HCT116 (cell line): Measurements from ENCODE around the gene PAMR1.

ENCODE experiments used
- CTCF ChIP-seq, 3 experiments: fragments of 200-600 bp in 1 of 3; sonication (generic) in 1 of 3; IDR thresholded peaks in 2 of 3; conservative IDR thresholded peaks in 1 of 3; 2 replicates each; pipeline ENCODE4 v1.5.1; 2012 to 2017; ENCODE audit warnings: low read depth in 2 of 3, low read length in 2 of 3, antibody characterized with exemption in 1 of 3, borderline replicate concordance in 1 of 3, control low read depth in 1 of 3, mild to moderate bottlenecking in 1 of 3, mixed read lengths in 1 of 3, mixed run types in 1 of 3, moderate library complexity in 1 of 3; ENCODE audit not compliant: insufficient read depth in 1 of 3
- POLR2A ChIP-seq: IDR thresholded peaks from 2 replicates; pipeline ENCODE4 v1.7.0; 2011; ENCODE audit warnings: borderline replicate concordance; ENCODE audit not compliant: insufficient read depth, insufficient read length; ENCODE audit errors: extremely low read depth
- POLR2AphosphoS5 ChIP-seq: IDR thresholded peaks from 2 replicates; pipeline ENCODE4 v1.6.1; 2011; ENCODE audit warnings: mild to moderate bottlenecking, low read depth, low read length, moderate library complexity

- TF ChIP-seq CTCF (IDR thresholded peaks at IDR 0.05 in 2 of 3, conservative IDR thresholded peaks at IDR 0.05 in 1 of 3; ENCODE audit: borderline replicate concordance in 1 of 3, insufficient read depth in 1 of 3, low read depth in 2 of 3, low read length in 2 of 3) = no peak
- no peak for TF ChIP-seq POLR2A
- no peak for TF ChIP-seq POLR2AphosphoS5
Observed at GRCh38 chr11:35479731-35480130, 45.7 kb downstream of the PAMR1 start.
